HG02852 (cell line): ENCODE measurements around the gene NAIF1.
"Not testable (repeated sequence)": the region's sequence is repeated elsewhere in the genome, so short reads cannot be mapped to it uniquely, and the experiment has no call there.

Source experiments
- ATAC-seq: cut with Tn5 transposase; IDR thresholded peaks from one replicate; pipeline ENCODE4 v1.9.1; 2021; ENCODE audit warnings: mild to moderate bottlenecking, moderate library complexity; ENCODE audit not compliant: unreplicated experiment

NAIF1 gene, protein sequence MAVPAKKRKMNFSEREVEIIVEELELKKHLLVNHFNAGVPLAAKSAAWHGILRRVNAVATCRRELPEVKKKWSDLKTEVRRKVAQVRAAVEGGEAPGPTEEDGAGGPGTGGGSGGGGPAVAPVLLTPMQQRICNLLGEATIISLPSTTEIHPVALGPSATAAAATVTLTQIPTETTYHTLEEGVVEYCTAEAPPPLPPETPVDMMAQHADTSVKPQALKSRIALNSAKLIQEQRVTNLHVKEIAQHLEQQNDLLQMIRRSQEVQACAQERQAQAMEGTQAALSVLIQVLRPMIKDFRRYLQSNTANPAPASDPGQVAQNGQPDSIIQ

DNA sequence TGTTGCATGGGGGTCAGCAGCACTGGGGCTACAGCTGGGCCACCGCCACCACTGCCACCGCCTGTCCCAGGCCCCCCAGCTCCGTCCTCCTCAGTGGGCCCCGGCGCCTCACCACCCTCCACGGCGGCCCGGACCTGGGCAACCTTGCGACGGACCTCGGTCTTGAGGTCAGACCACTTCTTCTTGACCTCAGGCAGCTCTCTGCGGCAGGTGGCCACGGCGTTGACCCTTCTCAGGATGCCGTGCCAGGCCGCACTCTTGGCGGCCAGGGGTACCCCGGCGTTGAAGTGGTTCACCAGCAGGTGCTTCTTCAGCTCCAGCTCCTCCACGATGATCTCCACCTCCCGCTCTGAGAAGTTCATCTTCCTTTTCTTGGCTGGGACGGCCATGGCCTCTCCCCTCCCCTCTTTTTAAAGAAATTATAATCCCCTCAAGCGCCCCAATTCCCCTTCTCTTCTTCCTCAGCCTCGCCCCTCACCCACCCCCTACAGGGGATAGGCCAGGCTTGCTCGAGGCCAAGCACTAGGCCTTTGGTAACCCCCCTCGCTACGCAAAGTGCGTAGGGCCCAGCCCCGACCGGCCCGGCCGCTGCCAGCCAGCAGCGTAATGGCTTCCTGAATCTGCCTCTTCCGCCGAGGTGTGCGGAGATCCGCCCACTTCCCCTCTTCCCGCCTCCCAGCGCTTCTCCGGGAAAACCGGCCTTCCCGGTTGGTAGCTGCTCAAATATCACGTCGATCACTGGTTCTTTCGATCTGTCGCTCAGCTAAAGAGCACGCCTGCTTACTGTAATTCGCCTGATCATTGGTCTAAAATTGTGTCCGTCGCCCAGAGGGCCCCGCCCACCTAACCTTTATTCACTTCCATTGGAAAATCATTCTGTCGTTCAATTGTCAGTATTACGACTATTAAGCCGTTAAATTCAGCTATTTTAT is at the start of gene NAIF1:
NAIF1 (minus strand) TSS at position 608 of the 932 bp plus-strand sequence; CDS start at position 389, 219 bp downstream.
- ATAC-seq: peak; percentile 57

DNA sequence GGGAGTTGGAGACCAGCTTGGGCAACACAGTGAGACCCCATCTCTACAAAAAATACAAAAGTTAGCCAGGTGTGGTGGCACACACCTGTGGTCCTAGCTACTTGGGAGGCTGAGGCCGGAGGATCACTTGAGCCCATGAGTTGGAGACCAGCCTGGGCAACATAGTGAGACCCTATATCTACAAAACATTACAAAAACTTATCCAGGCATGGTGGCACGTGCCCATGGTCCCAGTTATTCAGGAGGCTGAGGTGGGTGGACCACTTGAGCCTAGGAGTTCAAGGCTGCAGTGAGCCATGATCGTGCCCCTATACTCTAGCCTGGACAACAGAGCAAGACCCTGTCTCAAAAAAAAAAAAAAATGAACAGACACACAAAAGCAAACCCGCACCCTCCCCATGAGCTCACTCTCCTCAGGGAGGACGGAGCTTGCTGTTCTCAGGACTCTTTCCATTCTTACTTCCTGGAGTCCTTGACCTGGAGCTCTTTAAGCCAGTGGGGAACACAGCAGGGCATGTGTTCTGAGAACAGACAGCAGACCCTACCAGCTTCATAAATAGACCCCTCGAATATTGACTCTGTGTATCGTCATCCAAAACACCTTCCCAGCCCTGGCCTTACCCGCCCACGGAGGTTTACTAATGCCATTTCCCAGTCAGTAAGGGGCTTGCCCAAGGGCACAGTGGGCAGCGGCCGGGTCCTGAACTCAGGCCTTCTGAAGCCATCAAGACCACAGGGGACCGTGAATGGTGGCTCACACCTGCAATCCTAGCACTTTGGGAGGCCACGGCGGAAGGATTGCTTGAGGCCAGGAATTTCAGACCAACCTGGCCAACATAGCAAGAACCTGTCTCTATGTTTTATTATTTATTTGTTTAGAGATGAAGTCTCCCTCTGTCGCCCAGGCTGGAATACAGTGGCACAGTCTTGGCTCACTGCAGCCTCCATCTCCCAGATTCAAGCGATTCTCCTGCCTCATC is 49.3 kb upstream of the NAIF1 start:
- ATAC-seq: no peak

DNA sequence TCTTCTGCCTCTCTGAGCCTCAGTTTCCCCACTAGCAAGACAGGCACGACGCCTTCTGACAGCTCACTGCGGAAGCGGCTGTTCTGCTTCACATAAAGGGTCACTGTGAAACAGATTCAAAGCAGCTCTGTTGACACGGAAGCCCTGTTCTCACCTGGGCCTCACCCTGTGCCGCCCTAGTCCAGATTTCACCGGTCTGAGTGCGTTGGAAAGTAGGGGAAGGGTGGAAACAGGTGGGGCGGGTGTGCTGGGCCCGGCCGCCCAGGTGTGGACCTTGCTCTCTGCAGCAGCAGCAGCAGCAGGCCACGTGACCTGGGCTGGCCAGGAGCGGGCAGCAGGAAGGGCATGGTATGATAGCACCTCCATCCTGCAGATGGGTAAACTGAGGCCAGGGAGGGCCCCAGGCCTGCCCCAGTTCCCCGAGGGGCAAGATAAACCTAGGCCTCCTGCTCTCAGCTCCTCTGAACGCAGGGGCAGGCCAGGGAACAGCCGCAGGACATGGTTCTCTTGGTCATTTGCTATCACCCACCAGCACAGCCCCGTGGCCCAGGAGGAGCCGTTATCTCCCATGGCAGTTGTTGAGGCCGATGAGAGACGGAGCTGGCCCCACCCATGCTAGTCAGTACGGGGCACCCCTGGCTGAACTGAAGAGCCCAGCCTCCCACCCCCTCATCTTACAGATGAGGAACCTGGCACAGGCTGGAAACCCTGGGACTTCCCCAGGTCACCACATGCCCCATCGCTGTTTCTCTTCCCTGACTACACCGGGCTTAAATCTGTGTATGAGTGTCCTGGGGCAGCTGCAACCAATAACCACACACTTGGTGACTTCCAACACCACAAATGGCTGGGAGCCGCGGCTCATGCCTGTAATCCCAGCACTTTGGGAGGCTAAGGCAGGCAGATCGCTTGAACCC is 48.3 kb upstream of the NAIF1 start:
- ATAC-seq: no peak

DNA sequence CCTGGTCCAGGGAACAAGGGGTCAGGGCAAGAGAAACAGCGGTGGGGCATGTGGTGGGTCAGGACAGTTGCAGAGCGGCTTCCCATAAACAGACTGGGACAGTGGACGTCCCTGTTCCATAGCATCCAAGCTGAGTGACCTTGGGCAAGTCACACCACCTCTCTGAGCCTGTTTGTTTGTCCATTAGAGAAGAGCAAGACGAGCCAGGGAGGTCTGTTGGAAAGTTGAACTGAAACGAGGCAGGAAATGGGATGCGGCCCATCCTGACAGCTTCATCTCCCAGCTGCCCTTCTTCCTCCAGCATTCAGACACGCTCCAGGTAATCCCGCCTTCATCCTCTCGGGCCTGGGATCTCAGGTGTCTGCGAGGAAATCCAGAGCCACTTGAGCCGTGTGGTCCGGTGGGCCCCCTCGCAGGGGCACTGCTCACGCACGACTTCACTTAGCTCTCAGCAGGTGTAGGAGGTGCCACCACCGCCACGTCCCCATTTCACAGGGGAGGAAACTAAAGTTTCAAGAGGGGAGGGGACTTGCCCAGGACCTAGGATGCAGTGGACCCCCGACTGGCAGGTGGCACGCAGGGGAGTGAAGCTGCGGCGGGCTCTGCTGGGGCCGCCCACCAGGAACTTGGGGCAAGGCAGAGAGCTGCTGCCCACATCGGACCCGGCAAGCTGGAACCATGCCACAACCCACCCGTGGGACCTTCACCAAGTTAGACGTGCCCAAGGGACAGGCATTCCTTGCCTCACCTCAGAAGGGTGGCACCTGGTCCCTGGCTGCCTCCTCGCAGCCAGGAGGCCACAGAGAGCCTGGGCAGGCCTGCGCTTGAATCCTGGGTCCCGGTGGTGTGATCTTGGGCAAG is 47.4 kb upstream of the NAIF1 start:
- no peak for ATAC-seq

DNA sequence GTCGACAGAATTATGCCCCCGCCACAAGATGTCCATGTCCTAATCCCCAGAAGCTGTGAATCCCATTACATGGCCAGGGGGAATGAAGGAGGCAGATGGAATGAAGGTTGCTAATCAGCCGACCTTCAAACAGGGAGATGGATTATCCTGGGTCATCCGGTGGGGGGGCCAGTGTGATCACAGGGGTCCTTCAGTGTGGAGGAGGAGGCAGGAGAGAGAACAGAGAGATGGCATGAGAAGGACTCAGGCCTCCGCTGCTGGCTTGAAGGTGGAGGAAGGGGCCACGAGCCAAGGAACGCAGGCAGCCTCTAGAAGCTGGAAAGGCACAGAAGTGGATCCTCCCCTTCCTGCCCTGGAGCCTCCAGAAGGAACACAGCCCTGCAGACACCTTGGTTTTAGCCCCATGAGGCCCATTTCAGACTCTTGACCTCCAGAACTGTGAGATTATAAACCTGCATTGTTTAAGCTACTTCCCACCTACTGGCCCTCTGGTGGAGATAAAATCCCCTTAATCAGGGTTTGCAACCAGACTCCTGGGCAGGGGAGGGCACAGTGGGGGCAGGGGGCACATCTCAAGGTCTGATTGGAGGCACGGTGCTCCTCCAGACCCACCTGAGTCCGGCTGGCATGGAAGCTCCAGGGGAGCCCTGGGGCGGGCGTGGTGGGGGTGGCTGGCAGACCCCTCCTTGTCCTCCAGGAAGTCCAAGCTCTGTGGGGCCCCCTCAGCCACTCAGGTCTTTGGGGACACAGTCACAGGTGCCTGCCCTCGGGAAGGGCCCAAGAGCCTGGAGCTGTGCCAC is 46.6 kb upstream of the NAIF1 start:
- ATAC-seq: no peak

DNA sequence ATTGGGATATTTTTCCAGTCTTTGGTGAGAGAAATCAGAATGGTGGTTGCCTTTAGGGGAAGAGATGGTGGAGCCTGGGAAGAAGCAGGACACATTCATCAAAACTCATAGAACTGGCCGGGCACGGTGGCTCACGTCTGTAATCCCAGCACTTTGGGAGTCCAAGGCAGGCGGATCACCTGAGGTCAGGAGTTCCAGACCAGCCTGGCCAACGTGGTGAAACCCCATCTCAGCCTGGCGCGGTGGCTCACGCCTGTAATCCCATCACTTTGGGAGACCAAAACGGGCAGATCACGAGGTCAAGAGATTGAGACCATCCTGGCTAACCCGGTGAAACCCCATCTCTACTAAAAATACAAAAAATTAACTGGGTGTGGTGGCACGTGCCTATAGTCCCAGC is 44.6 kb upstream of the NAIF1 start:
- not testable (repeated sequence) for ATAC-seq

DNA sequence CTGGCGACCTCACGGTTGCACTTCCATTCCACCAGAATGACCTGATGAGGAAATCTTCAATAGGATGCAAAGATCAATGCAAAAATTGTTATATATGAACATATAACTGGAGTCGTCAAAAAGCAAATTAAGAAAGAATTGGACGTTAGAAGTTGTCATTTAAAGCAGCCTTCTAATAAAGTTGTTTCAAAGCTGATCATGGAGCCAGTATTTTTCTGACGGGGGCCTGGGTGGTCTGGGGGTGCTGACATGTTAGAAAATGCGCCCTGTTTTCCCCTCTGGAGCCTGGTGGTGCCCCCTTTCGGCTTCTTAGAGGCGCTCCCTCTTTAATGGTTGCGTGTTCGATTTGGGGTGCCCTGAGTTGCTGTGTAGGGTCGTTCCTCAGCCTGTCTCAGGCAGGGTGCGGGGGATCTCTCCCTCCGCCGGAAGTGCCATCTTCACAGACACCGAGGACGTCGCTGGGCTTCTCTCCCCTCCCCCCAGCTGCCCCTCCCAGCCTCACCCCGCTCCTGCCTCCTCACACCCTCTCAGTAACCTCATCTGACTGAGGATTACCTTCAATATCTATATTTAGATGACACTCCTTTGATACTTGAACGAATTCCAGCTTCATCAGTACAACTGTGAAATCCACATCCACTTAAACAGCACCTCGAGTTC is 42.1 kb upstream of the NAIF1 start:
- no peak for ATAC-seq

DNA sequence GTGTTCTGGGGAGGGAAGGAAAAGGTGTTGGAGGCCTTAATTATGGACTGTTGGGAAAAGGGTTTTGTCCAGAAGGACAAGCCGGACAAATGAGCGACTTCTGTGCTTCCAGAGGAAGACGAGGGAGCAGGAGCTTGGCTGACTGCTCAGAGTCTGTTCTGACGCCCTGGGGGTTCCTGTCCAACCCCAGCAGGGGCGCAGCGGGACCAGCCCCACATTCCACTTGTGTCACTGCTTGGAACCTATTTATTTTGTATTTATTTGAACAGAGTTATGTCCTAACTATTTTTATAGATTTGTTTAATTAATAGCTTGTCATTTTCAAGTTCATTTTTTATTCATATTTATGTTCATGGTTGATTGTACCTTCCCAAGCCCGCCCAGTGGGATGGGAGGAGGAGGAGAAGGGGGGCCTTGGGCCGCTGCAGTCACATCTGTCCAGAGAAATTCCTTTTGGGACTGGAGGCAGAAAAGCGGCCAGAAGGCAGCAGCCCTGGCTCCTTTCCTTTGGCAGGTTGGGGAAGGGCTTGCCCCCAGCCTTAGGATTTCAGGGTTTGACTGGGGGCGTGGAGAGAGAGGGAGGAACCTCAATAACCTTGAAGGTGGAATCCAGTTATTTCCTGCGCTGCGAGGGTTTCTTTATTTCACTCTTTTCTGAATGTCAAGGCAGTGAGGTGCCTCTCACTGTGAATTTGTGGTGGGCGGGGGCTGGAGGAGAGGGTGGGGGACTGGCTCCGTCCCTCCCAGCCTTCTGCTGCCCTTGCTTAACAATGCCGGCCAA is 41.3 kb upstream of the NAIF1 start:
- ATAC-seq: no peak

DNA sequence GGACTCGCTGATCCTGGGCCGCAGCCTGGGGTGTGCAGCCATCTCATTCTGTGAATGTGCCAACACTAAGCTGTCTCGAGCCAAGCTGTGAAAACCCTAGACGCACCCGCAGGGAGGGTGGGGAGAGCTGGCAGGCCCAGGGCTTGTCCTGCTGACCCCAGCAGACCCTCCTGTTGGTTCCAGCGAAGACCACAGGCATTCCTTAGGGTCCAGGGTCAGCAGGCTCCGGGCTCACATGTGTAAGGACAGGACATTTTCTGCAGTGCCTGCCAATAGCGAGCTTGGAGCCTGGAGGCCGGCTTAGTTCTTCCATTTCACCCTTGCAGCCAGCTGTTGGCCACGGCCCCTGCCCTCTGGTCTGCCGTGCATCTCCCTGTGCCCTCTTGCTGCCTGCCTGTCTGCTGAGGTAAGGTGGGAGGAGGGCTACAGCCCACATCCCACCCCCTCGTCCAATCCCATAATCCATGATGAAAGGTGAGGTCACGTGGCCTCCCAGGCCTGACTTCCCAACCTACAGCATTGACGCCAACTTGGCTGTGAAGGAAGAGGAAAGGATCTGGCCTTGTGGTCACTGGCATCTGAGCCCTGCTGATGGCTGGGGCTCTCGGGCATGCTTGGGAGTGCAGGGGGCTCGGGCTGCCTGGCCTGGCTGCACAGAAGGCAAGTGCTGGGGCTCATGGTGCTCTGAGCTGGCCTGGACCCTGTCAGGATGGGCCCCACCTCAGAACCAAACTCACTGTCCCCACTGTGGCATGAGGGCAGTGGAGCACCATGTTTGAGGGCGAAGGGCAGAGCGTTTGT is 40.5 kb upstream of the NAIF1 start:
- ATAC-seq: no peak

DNA sequence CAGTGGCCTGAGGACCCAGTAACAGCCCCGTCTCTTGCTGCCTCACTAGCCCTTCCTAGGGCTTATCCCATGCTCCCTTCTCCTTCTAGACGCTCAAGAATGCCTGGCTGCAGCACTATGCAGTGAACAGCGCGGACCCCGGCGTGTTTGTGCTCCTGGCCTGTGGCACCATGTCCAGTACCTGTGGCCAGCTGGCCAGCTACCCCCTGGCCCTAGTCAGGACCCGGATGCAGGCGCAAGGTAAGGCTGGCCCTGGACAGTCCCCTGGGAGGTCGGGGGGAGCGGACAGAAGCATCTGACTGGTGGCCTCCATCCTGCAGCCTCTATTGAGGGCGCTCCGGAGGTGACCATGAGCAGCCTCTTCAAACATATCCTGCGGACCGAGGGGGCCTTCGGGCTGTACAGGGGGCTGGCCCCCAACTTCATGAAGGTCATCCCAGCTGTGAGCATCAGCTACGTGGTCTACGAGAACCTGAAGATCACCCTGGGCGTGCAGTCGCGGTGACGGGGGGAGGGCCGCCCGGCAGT is 39.9 kb upstream of the NAIF1 start:
- no peak for ATAC-seq

DNA sequence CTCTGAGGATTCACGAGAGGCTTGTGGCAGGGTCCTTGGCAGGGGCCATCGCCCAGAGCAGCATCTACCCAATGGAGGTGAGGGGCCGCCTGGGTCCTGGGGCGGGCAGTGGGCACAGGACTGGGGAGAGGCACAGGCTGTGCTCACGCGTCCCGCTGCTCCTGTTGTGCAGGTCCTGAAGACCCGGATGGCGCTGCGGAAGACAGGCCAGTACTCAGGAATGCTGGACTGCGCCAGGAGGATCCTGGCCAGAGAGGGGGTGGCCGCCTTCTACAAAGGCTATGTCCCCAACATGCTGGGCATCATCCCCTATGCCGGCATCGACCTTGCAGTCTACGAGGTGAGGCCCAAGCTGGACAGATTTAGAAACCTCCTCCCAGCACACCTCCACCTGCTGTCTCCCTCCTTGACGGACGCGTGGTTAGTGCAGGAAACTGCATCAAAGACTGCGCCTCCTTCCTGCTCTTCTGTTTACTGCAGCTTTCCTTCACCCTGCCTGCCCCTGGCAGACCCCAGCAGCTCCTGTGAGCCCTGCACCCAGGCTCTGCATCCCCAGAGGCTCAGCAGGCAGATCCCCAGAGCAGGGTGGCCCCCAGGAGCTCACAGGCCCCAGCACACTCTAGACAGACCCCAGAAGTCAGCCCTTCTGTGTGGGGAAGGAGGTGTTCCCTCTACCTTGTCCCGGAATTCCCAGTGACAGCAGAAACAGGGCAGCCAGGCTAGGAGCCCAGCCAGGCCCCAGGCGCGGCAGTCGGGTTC is 39.2 kb upstream of the NAIF1 start:
- no peak for ATAC-seq

DNA sequence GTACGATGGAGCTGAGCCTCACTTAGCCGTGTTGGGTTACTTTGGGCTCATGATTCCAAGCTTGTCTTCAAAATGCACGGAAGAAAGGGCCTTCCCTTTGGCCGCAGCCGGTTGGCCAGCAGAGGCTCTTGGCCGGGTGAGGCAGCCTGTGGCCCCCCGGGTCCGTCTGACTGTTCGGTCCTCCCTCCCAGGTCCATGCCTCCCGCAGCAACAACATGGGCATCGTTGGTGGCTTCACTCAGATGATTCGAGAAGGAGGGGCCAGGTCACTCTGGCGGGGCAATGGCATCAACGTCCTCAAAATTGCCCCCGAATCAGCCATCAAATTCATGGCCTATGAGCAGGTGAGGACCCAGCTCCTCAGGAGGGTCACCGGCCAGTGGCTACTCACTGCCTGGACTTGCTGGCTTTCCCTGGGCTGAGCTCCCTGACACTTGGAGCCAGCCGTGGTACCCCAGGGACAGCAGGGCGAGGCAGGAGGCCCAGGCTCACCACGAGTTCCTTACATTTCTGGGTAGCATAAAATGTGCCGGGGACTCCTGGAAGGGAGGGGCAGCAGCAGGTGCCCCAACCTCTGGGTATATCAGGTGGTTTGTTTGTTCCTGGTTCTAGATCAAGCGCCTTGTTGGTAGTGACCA is 38.5 kb upstream of the NAIF1 start:
- ATAC-seq: no peak

DNA sequence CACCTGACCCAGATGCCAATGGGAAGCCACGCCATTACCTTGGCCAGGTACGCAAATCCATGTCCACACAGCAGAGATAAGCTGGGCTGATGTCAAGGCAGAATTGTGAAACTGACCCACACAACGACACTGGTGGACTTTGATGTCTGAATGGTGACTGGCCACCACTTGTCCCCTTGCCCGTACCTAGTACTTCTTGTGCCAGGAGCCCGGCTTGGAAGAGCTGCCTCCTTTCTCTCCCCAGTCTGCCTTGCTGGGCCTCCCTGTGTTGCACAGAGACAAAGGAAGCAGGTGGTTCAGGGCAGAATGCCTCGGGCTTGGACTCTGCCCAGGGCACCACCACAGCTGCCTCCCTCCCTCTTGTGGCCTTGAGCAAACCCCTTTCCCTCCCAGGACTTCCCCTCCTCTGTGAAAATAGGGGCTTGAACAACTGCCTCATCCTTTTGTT is 37.1 kb upstream of the NAIF1 start:
- ATAC-seq: no peak

DNA sequence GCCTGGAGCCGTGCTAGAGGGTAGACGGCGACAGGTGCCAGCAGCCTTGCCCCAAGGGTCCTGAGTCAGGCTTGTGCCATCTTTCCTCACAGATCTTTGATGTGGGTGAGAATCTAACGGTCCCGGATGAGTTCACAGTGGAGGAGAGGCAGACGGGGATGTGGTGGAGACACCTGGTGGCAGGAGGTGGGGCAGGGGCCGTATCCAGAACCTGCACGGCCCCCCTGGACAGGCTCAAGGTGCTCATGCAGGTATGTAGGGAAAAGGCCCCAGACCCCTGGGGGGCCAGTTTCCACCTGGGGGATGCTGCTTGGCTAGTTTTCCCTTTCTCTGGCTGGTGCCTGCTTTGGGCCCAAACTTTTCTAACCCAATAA is 36.5 kb upstream of the NAIF1 start:
- no peak for ATAC-seq
